Measurements from ENCODE around the gene TUBB4B.

Gene TUBB4B

DNA sequence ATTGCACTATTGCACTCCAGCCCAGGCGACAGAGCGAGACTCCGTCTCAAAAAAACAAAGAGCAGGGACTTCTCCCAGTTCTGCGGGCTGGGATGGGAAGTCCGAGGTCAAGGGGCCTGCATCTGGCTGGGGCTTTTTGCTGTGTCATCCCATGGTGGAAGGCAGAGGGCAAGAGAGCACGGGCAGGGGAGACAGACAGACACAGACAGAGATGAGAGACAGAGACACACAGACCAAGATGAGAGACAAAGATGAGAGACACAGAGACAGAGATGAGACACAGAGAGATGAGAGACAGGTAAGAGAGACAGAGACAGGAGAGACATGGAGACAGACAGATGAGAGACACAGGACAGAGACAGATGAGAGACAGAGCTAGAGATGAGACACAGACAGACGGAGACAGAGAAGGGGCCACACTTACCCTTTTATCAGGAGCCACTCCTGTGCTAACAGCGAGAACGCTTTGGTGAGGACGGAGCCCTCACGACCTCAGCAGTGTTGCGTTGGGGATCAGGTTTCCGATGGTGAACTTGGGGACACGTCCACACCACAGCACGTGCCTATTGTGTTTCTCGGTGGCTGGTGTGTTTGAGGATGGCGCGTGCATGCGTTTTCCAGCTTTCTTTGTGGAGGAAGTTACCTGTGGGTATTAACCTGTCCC, 27.6 kb downstream of the TUBB4B start:
- no peak for DNase-seq (ENCODE audit: extremely low read depth, low read depth)
- H3K4me3 ChIP-seq (replicated peaks; ENCODE audit: low read depth, low read length): no peak overlapping the region
- TF ChIP-seq, protein P1, sequence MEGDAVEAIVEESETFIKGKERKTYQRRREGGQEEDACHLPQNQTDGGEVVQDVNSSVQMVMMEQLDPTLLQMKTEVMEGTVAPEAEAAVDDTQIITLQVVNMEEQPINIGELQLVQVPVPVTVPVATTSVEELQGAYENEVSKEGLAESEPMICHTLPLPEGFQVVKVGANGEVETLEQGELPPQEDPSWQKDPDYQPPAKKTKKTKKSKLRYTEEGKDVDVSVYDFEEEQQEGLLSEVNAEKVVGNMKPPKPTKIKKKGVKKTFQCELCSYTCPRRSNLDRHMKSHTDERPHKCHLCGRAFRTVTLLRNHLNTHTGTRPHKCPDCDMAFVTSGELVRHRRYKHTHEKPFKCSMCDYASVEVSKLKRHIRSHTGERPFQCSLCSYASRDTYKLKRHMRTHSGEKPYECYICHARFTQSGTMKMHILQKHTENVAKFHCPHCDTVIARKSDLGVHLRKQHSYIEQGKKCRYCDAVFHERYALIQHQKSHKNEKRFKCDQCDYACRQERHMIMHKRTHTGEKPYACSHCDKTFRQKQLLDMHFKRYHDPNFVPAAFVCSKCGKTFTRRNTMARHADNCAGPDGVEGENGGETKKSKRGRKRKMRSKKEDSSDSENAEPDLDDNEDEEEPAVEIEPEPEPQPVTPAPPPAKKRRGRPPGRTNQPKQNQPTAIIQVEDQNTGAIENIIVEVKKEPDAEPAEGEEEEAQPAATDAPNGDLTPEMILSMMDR (IDR thresholded peaks at IDR 0.05; ENCODE audit: low read depth, low read length, missing control alignments): no peak

DNA sequence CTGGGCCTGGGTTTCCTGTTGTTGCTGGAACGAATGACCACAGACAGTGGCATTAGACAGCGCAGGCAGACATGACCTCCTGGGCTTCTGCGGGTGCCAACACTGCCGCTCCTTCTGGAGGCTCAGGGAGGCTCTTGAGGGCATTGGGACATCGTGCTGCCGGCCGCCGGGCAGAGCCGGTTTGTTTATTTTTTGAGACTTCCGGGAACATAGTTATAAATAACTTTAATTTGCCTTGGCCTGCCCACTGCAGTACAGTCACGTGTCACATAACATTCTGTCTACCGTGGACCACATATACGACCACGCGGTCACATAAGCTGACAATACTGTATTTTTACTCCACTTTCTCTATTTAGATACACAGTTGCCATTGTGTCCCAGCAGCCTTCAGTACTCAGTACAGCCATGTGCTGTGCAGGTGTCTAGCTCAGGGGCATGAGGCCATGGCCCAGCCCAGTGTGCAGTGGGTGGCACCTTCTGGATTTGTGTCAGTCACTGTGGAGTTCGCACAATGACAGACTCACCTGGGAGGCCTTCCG, 28.2 kb downstream of the TUBB4B start:
- no peak overlapping the region for H3K4me3 ChIP-seq (replicated peaks; ENCODE audit: low read depth, low read length)
- DNase-seq (ENCODE audit: extremely low read depth, low read depth): peak; percentile 52
- TF ChIP-seq, protein P1 (IDR thresholded peaks at IDR 0.05; ENCODE audit: low read depth, low read length, missing control alignments): no peak

DNA sequence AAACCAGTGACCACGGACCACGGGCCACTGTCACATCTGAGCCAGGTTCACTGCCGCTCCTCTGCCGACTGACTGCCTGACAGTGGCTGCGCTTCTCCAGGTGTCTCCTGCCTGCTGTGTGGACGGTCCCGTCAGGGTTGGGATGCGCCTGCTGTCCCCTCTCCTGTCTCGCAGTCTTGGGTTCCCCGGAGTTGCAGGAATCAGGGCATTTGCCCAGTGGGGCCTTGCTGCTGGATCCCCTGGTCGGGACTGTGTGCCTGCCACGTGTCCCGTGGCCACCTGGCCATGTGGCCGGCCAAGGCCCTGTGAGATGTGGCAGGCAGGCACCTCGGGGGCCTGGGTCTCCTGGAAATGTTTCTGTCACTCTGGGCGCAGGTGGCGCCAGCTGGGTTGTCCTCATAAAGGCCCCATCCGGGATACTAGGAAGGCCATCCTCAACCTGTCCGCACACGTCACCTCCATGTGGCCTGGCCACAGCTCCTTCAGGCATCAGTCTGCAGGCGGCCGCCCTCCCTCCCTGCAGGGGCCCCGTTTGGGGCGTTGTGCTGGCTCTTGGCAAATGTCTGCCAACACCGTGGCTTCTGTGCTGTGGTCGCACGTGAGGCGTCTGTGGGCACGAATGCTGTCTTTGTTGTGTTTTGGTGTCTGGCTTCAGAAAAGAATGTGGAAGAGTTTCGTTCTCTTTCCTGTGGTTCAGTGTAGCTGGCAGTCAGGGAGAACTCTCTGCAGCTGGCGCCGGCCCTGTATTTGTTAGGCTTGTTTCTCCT, 30.0 kb downstream of the TUBB4B start:
- TF ChIP-seq, protein P1 (IDR thresholded peaks at IDR 0.05; ENCODE audit: low read depth, low read length, missing control alignments): no peak
- no peak for DNase-seq (ENCODE audit: extremely low read depth, low read depth)
- H3K4me3 ChIP-seq (replicated peaks; ENCODE audit: low read depth, low read length): no peak overlapping the region

DNA sequence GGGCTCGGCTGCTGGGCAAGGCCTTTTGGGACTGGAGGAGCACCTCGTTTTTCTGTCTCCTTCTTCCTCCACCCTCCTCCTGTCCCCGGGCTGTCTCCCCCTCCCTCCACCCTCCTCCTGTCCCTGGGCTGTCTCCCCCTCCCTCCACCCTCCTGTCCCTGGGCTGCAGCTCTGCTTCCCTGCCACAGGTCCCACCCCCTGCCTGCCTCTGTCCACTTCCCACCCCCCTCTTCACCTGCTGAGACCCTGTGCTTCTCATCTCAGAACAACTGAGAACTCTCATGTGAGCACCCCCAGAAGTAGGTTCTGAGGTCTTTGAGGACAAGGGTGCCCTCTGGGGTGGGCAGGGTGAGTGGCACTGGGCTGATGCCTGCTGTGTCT, 30.6 kb downstream of the TUBB4B start:
- no peak for DNase-seq (ENCODE audit: extremely low read depth, low read depth)

DNA sequence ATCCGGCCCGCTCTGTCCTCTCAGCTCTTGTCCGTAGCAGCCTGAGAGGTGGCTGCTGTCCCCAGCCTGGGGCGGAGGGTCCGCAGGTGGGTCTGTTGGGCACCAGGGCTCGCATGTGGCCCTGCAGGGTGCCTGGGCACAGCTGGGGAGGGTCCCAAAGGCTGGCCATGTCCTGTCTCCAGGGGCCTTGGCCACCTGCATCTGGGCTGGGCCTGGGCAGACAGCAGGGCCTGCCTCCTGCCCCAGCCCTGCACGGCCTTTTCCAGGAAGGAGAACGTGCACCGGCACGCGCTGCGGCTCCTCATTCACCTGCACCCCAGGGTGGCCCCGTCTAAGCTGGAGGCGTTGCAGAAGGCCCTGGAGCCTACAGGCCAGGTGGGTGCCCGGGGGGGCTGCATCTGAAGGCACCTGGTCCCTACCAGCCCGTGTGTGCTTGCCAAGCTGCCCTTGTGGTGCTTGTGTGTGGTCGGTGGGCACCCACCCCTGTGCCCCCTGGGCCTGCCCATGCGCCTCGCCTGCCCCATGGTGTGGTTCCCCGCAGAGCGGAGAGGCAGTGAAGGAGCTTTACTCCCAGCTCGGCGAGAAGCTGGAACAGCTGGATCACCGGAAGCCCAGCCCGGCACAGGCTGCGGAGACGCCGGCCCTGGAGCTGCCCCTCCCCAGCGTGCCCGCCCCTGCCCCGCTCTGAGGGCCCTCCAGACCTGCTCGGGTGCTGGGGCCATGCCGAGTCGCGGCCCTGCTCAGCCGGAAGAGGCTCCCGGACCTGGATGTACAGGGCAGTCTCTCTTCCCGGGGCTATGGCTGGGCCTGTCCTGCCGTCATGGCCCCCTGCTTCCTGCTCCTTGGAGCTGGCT, 31.4 kb downstream of the TUBB4B start:
- DNase-seq (ENCODE audit: extremely low read depth, low read depth): no peak
- H3K4me3 ChIP-seq (replicated peaks; ENCODE audit: low read depth, low read length): no peak overlapping the region
- TF ChIP-seq, protein P1 (IDR thresholded peaks at IDR 0.05; ENCODE audit: low read depth, low read length, missing control alignments): no peak

More for the DNA sequence above, 30.6 kb downstream of the TUBB4B start:
- TF ChIP-seq, protein P1 (IDR thresholded peaks at IDR 0.05; ENCODE audit: low read depth, low read length, missing control alignments): no peak
- H3K4me3 ChIP-seq (replicated peaks; ENCODE audit: low read depth, low read length): no peak overlapping the region

DNA sequence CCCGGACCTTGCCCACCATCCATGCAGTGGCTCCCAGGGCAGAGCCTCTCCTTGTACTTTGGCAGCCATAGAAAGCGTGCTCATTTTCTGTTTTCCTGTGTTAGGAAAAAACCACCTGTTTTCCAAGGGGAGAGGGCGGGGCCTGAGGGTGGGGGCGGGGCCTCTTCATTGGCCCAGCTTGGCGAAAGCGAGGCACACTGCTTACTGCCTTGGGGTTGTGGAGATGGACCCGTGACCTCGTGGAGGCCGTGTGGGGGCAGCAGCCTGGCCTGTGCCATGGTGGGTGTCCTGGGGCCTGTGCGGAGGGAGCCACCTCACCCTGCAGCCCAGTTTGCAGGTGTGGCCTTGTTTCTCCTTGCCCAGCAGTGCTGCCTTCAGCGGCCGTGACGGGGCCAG, 32.0 kb downstream of the TUBB4B start:
- TF ChIP-seq, protein P1 (IDR thresholded peaks at IDR 0.05; ENCODE audit: low read depth, low read length, missing control alignments): no peak
- DNase-seq (ENCODE audit: extremely low read depth, low read depth): no peak
- no peak overlapping the region for H3K4me3 ChIP-seq (replicated peaks; ENCODE audit: low read depth, low read length)

All from HFF-Myc (cell line).